ENCODE results near the gene AGFG2.
"Not testable (repeated sequence)": the region's sequence is repeated elsewhere in the genome, so short reads cannot be mapped to it uniquely, and the experiment has no call there.

GRCh38 chr7:100536695-100537094 is 2.3 kb upstream of the AGFG2 start:
- TF ChIP-seq CTCF (IDR thresholded peaks at IDR 0.05; ENCODE audit: insufficient read depth, low read depth, low read length); EZH2 (IDR thresholded peaks at IDR 0.05; ENCODE audit: insufficient read depth, low read length): not testable (repeated sequence)
